Activated naive CD4-positive, alpha-beta T cell treated with anti-CD3 and anti-CD28 coated beads, Interleukin-2, amount 10 ng/mL, durations not matched to agents 7 days and 5 days (primary cell): ENCODE data around the gene VMA21.

Experiments
- CTCF ChIA-PET: fragments of 350-600 bp; sonication (Branson Sonifier 250); formaldehyde crosslinking; loops from one replicate; lab custom pipeline; 2021; ENCODE audit warnings: antibody characterized with exemption; lab: Charles Lee
- DNase-seq: peaks from one replicate; pipeline ENCODE4 v3.0.0-alpha.2; 2020
- H3K27ac Mint-ChIP-seq: one replicate; pipeline ENCODE4 v1.8.0; 2021; ENCODE audit warnings: mild to moderate bottlenecking, moderate library complexity, mixed read lengths
- H3K27me3 Mint-ChIP-seq: one replicate; pipeline ENCODE4 v1.8.0; 2021; ENCODE audit warnings: mild to moderate bottlenecking, mixed read lengths
- H3K36me3 Mint-ChIP-seq: one replicate; pipeline ENCODE4 v1.8.0; 2021; ENCODE audit warnings: mixed read lengths
- H3K4me1 Mint-ChIP-seq: one replicate; pipeline ENCODE4 v1.8.0; 2021; ENCODE audit warnings: mixed read lengths
- H3K4me3 Mint-ChIP-seq: one replicate; pipeline ENCODE4 v1.8.0; 2021; ENCODE audit warnings: mild to moderate bottlenecking, moderate library complexity, mixed read lengths
- H3K9me3 Mint-ChIP-seq: one replicate; pipeline ENCODE4 v1.8.0; 2021; ENCODE audit warnings: mixed read lengths

Gene VMA21

DNA sequence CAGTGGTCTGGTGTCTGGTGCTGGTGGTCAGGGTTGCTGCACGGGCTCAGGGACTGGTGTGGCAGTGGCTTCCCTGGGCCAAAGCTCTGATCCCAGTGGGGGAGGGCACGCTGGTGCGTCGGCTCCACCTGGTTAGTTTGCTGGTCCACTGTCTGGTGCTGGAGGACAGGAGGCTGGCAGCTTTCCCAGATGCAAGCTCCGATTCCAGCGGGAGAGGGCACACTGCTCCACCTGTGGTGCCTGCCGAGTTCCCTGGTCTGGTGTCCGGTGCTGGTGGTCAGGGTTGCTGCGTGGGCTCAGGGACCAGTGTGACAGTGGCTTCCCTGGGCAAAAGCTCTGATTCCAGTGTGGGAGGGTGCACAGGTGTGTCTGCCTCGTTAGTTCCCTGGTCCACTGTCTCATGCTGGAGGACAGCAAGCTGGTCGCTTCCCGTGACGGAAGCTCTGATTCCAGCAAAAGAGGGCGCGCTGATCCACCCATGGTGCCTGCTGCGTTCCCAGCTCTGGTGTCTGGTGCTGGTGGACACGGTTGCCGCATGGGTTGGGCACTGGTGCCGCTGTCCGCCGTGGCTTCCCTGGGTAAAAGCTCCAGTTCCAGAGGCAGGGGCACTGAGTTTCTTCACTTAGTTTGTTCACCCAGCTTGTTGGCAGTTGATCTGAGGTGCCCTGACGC, 5.8 kb downstream of the VMA21 start:
- Mint-ChIP-seq H3K9me3 (no peaks in the 10 kb centered on the region), H3K4me3 (no peak overlapping the region), H3K27ac (peak overlapping the region; percentile 67), H3K27me3 (no peaks in the 10 kb centered on the region), H3K36me3 (peaks cover 18% of the 10 kb centered on the region), H3K4me1 (peaks cover 40% of the 10 kb centered on the region)
- CTCF ChIA-PET = no interaction called here
- DNase-seq = no peak

DNA sequence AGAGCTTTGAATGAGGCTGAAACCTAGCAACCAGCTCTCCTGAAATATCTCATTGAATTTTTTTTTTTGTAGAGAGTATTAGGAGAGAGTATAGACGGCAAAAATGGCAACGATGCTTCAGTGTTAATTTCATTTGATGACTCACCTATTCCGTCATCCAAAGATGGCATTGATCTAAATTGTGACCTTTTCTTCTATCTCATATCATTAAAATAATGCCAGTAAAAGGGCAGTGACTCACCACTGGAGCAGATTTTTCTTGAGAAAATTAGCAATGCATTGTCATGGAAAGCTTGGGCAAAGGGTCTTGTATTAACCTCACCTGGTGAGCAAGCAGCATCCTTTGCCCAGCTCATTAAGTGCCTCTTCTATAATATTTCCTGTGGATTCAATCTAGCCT, 19.6 kb downstream of the VMA21 start:
- no peaks in the 10 kb centered on the region for H3K9me3 Mint-ChIP-seq

DNA sequence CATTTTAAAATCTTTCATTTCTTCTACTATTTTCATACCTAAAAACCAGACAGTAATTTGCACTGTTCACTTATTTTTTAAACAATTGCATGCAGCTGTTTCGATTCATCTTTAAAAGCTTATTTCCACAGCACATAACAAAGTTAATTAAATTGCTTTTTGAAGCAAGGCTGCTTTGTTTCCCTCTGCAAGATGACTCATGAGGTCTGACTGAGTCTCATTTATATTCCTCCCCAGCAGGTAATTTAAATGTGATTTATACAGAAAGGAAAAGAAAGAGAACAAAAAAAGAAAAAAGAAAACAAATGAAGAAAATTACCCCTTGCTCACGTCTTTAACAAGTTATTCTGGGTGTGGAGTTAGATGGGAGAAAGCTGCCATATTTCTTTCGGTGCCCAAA, 22.8 kb downstream of the VMA21 start:
- no peak overlapping the region for H3K27ac Mint-ChIP-seq
- CTCF ChIA-PET = no interaction called here
- H3K36me3 Mint-ChIP-seq = peaks cover 2% of the 10 kb centered on the region
- no peak for DNase-seq
- no peaks in the 10 kb centered on the region for H3K4me1 Mint-ChIP-seq
- no peak overlapping the region for H3K4me3 Mint-ChIP-seq
- no peaks in the 10 kb centered on the region for H3K9me3 Mint-ChIP-seq
- no peaks in the 10 kb centered on the region for H3K27me3 Mint-ChIP-seq

More for the DNA sequence above, 19.6 kb downstream of the VMA21 start:
- H3K27ac Mint-ChIP-seq = no peak overlapping the region
- H3K4me1 Mint-ChIP-seq = no peaks in the 10 kb centered on the region
- CTCF ChIA-PET = no interaction called here
- H3K36me3 Mint-ChIP-seq = peaks cover 2% of the 10 kb centered on the region
- no peak overlapping the region for H3K4me3 Mint-ChIP-seq
- no peaks in the 10 kb centered on the region for H3K27me3 Mint-ChIP-seq
- DNase-seq = no peak

DNA sequence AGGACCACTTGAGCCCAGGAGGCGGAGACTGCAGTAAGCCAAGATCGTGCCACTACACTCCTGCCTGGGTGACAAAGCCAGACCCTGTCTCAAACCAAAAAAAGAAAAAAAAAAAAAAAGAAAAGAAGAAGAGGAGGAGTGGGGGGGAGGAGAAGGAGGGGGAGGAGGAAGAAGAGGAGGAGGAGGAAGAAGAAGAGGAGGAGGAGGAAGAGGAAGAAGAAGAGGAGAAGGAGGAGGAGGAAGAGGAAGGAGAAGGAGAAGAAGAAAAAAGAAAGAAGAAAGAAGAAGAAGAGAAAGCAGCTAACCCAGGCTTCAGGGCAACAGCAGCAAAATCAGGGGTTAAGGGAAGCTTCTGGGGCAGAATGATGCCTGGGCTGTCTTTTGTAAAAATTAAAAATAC, 27.5 kb downstream of the VMA21 start:
- Mint-ChIP-seq H3K36me3 (no peaks in the 10 kb centered on the region), H3K9me3 (no peaks in the 10 kb centered on the region), H3K27me3 (no peaks in the 10 kb centered on the region), H3K4me3 (no peak overlapping the region), H3K27ac (no peak overlapping the region), H3K4me1 (no peaks in the 10 kb centered on the region)
- no peak for DNase-seq
- CTCF ChIA-PET = no interaction called here

DNA sequence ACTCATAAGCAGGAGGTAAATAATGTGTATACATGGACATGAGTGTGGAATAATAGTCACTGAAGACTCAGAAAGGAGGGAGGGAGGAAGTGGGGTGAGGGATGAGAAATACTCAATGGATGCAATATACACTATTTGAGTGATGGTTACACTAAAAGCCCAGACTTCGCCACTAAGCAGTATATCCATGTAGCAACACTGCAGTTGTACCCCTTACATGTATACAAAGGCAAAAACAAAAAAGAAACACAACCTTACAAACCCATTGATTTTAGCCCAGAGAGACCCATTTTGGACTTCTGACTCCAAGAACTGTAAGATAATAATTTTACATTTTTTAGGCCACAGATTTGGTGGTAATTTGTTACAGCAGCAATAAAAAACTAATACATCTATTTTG, 51.5 kb downstream of the VMA21 start:
- H3K36me3 Mint-ChIP-seq = no peaks in the 10 kb centered on the region
- H3K27me3 Mint-ChIP-seq = no peaks in the 10 kb centered on the region
- H3K9me3 Mint-ChIP-seq = no peaks in the 10 kb centered on the region
- H3K4me3 Mint-ChIP-seq = no peak overlapping the region
- no peaks in the 10 kb centered on the region for H3K4me1 Mint-ChIP-seq
- H3K27ac Mint-ChIP-seq = no peak overlapping the region
- DNase-seq = no peak
- CTCF ChIA-PET = no interaction called here

DNA sequence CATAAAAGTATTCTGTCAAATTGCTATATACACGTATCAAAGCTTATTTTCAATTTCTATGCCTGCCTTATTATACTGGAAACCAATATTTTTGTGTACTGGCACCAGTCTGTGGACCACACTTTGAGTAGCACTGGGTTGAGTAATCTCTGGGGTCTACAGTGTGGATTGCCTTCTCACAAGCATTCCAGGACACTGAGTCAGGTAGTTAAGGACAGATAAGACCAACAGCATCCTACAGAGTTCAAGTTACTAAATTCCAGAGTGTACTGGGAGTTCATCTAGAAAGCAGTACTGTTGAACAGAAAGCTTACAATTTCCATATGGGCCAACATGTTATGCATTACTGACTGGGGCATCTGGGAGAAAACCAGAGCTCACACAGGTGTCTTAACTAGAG, 61.8 kb downstream of the VMA21 start:
- no peak overlapping the region for H3K4me3 Mint-ChIP-seq
- H3K27ac Mint-ChIP-seq = no peak overlapping the region
- H3K4me1 Mint-ChIP-seq = no peaks in the 10 kb centered on the region
- no peaks in the 10 kb centered on the region for H3K36me3 Mint-ChIP-seq
- CTCF ChIA-PET = no interaction called here
- no peaks in the 10 kb centered on the region for H3K27me3 Mint-ChIP-seq
- DNase-seq = no peak
- H3K9me3 Mint-ChIP-seq = no peaks in the 10 kb centered on the region
